Measurements from ENCODE around the gene TGFBR3L. TPM values are rescaled to one million over a fixed set of nuclear protein-coding genes. Genes with fewer than 3 reads are reported as not detected.

TGFBR3L gene
- total and polyA plus RNA-seq, 2 of the 13 experiments (the other 11 are each of a cell fraction or from before 2014, with no cell fraction given) = 0.20 to 1.0 TPM

- TF ChIP-seq IRF1 (CRISPR knock-in tag; IDR thresholded peaks at IDR 0.05; ENCODE audit: low read depth) = no peak
Observed at GRCh38 chr19:7921967-7922835, 7.6 kb downstream of the TGFBR3L start (continued).

GRCh38 chr19:7922836-7923195, 8.2 kb downstream of the TGFBR3L start:
- no peak overlapping the region for H2AFZ ChIP-seq (ENCODE audit: low read length)
- H3K4me3 ChIP-seq (replicated peaks in 1 of 3; ENCODE audit: insufficient read depth in 1 of 3, low read depth in 2 of 3, low read length in 3 of 3) = no peak overlapping the region
- no peaks in the 10 kb centered on the region; a peak in 1 of 5 replicates for H3K27me3 ChIP-seq (ENCODE audit: control insufficient read depth in 1 of 2, insufficient read depth in 2 of 2, low read length in 2 of 2)
- DNase-seq (ENCODE audit: low spot score) = no peak
- 95% methylated on average over 5 of the region's 8 CpGs for WGBS (ENCODE audit: low lambda C conversion rate)
- H3K4me1 ChIP-seq (ENCODE audit: insufficient read depth, low read length) = peaks cover 21% of the 10 kb centered on the region
- ChIA-PET POLR2A (interaction anchor here (1.4 kb wide), 1 partner anchor 21 kb away, joined by 7 read pairs; the partner anchor contains the start of gene TIMM44), CTCF (ENCODE audit: low intra/inter-chr PET ratio, low total read pairs) (no interaction called here)
- in situ Hi-C loops (cut with HindIII; ENCODE audit: extremely low pct_ligation_motif_present, low pct_unique_long_range_greater_than_20kb) = loop anchor here (5.0 kb wide), 1 partner anchor 71 kb away; no protein-coding TSS in a partner anchor
- no peak for ATAC-seq
- H3K4me2 ChIP-seq (ENCODE audit: low read depth, low read length) = no peak overlapping the region
- no peaks in the 10 kb centered on the region for H3K79me2 ChIP-seq (ENCODE audit: insufficient read depth, low read length)
- intact Hi-C loops (cut with micrococcal nuclease; ENCODE audit: unreplicated experiment) = no loop called here
- FAIRE-seq = no peak
- H3K27ac ChIP-seq (ENCODE audit: extremely low read length, insufficient read depth, low read length) = no peak overlapping the region
- peaks cover 5% of the 10 kb centered on the region; the same call in 1 of the 2 replicates for H4K20me1 ChIP-seq (ENCODE audit: insufficient read depth, low read length)
- H3K9me3 ChIP-seq (ENCODE audit: low read length) = no peaks in the 10 kb centered on the region
- H3K36me3 ChIP-seq (replicated peaks in 1 of 2; ENCODE audit: control insufficient read depth in 1 of 2, insufficient read depth in 2 of 2, low read length in 2 of 2) = peaks cover 5 to 10% of the 10 kb centered on the region in 2 experiments; a peak in 2 of 5 replicates
- no peak overlapping the region for H3K9ac ChIP-seq (ENCODE audit: insufficient read depth, low read depth, low read length)
- BruUV-seq (replicated peaks) = no TSS peak
- no peak for TF ChIP-seq ZNF496 (CRISPR knock-in tag; IDR thresholded peaks at IDR 0.05; ENCODE audit: insufficient replicate concordance)
- no peak for TF ChIP-seq ARID5B (CRISPR knock-in tag; IDR thresholded peaks at IDR 0.05)
- TF ChIP-seq USF2 (IDR thresholded peaks at IDR 0.05; ENCODE audit: low read depth, low read length) = no peak
- TF ChIP-seq USF2 (CRISPR knock-in tag; IDR thresholded peaks at IDR 0.05; ENCODE audit: borderline replicate concordance) = no peak
- no peak for TF ChIP-seq ZFP36L1 (CRISPR knock-in tag; IDR thresholded peaks at IDR 0.05)
- no peak for TF ChIP-seq GABPB1 (CRISPR knock-in tag; IDR thresholded peaks at IDR 0.05)
- TF ChIP-seq RBM22 (optimal IDR thresholded peaks at IDR 0.05; ENCODE audit: low read length) = no peak
- no peak for TF ChIP-seq ZNF737 (CRISPR knock-in tag; IDR thresholded peaks at IDR 0.05; ENCODE audit: borderline replicate concordance)
- TF ChIP-seq ZBTB37 (CRISPR knock-in tag; IDR thresholded peaks at IDR 0.05) = no peak

Measured in HepG2 (cell line).